Measurements from ENCODE around the gene KCNIP4.

DNA sequence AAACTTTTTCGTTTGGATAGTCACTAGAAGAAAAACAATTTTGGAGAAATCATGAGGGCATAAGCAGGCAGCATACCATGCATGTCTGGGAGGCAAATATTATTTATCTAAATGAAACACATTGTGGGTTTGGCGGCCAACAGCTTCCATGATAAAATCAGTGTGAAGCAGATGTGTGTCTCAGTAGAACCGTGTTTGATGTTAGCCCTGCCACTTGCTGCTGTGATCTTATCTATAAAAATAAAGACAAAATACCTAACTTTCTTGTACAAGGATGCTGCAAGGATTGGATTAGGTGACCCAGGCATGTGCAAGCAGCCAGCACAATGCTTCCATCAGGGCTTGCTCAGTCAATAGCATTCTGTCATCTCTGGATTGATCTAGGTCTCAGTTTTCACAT is 906.9 kb downstream of the KCNIP4 start:
- TF ChIP-seq SUZ12 (IDR thresholded peaks at IDR 0.05) (no peak), BHLHE40 (IDR thresholded peaks at IDR 0.05; ENCODE audit: borderline replicate concordance) (no peak), HDGF (IDR thresholded peaks at IDR 0.05; ENCODE audit: borderline replicate concordance) (no peak), ZNF384 (IDR thresholded peaks at IDR 0.05) (no peak)

Data from HEK293T (cell line).